ENCODE results near the gene MAP1LC3A. TPM values are rescaled to one million over a fixed set of nuclear protein-coding genes. Genes with fewer than 3 reads are reported as not detected.

The MAP1LC3A gene
- total RNA-seq, 1 donor from 2014 or later: 5.5 TPM

DNA sequence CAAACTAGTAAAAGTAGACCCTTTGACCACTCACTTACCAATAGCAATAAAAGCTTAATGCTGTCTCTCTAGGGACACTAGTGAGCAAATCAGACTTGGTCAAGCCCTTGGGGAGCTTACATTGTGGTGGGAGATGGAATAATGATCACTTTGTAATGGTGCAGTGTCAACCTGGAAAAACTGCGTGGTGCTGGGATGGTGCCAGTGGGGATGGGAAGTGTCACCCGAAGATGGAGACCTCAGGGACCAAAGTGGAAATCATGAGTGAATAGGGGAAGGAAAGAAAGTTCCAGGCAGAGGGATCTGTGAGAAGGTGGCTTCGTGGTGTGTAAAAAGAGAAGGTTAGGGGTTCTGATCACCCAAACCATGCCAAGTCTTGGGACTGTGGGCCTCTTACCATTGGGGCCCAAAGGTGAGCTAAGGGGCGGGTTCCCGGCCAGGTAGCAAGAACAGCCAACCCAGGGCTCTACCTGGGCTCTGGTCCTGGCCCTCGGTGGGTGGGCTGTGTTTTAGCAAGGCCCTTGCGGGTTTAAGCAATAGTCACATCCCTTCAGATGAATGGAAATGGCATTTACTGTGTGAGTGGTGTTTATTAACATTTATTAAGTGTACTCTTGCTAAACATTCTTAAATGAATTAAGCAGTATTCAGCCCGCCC, 26.8 kb upstream of the MAP1LC3A start:
- H3K4me3 Mint-ChIP-seq: no peak overlapping the region
- H3K9me3 Mint-ChIP-seq: no peaks in the 10 kb centered on the region
- H3K27ac ChIP-seq: no peak overlapping the region
- peaks cover 19% of the 10 kb centered on the region for H3K4me1 Mint-ChIP-seq
- H4K20me1 ChIP-seq (ENCODE audit: low read depth): peaks cover 48% of the 10 kb centered on the region
- no peaks in the 10 kb centered on the region for H3K4me1 ChIP-seq
- no peak overlapping the region for H3K4me3 ChIP-seq
- DNase-seq (ENCODE audit: low spot score): no peak
- TF ChIP-seq, protein P1, sequence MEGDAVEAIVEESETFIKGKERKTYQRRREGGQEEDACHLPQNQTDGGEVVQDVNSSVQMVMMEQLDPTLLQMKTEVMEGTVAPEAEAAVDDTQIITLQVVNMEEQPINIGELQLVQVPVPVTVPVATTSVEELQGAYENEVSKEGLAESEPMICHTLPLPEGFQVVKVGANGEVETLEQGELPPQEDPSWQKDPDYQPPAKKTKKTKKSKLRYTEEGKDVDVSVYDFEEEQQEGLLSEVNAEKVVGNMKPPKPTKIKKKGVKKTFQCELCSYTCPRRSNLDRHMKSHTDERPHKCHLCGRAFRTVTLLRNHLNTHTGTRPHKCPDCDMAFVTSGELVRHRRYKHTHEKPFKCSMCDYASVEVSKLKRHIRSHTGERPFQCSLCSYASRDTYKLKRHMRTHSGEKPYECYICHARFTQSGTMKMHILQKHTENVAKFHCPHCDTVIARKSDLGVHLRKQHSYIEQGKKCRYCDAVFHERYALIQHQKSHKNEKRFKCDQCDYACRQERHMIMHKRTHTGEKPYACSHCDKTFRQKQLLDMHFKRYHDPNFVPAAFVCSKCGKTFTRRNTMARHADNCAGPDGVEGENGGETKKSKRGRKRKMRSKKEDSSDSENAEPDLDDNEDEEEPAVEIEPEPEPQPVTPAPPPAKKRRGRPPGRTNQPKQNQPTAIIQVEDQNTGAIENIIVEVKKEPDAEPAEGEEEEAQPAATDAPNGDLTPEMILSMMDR (IDR thresholded peaks at IDR 0.05): no peak
- TF ChIP-seq EZH2 (IDR thresholded peaks at IDR 0.05) (no peak), EZH2phosphoT487 (IDR thresholded peaks at IDR 0.05) (no peak)
- H3K36me3 ChIP-seq: no peaks in the 10 kb centered on the region
- no peak overlapping the region for H3K4me2 ChIP-seq
- peaks cover 37% of the 10 kb centered on the region for H3K36me3 Mint-ChIP-seq
- H3K27ac Mint-ChIP-seq: no peak overlapping the region
- no peaks in the 10 kb centered on the region for H3K27me3 ChIP-seq
- no peak overlapping the region for H3K9ac ChIP-seq
- no peaks in the 10 kb centered on the region for H3K9me3 ChIP-seq (ENCODE audit: low read depth)
- H2AFZ ChIP-seq (replicated peaks): no peak overlapping the region
- H3K79me2 ChIP-seq (ENCODE audit: low read depth): peaks cover 4% of the 10 kb centered on the region
- H3K27me3 Mint-ChIP-seq (ENCODE audit: insufficient read depth, low read depth): peaks cover 2% of the 10 kb centered on the region
- H3F3A ChIP-seq (ENCODE audit: low read depth): no peaks in the 10 kb centered on the region

GRCh38 chr20:34532320-34532719, 26.2 kb upstream of the MAP1LC3A start:
- no peak overlapping the region for H3K4me3 Mint-ChIP-seq
- Histone ChIP-seq H3K36me3 (no peaks in the 10 kb centered on the region), H3K79me2 (ENCODE audit: low read depth) (peaks cover 4% of the 10 kb centered on the region)

GRCh38 chr20:34532756-34533155, 25.8 kb upstream of the MAP1LC3A start:
- DNase-seq (ENCODE audit: low spot score): no peak
- Histone ChIP-seq H3K79me2 (ENCODE audit: low read depth) (peaks cover 4% of the 10 kb centered on the region), H2AFZ (replicated peaks) (no peak overlapping the region), H4K20me1 (ENCODE audit: low read depth) (peaks cover 54% of the 10 kb centered on the region), H3K36me3 (no peaks in the 10 kb centered on the region), H3K4me1 (no peaks in the 10 kb centered on the region), H3K9ac (no peak overlapping the region), H3K4me3 (no peak overlapping the region), H3K27ac (no peak overlapping the region), H3K9me3 (ENCODE audit: low read depth) (no peaks in the 10 kb centered on the region), H3K4me2 (no peak overlapping the region), H3K27me3 (no peaks in the 10 kb centered on the region), H3F3A (ENCODE audit: low read depth) (no peaks in the 10 kb centered on the region)
- Mint-ChIP-seq H3K4me3 (no peak overlapping the region), H3K36me3 (peaks cover 38% of the 10 kb centered on the region), H3K27ac (no peak overlapping the region), H3K9me3 (no peaks in the 10 kb centered on the region), H3K4me1 (peaks cover 19% of the 10 kb centered on the region), H3K27me3 (ENCODE audit: insufficient read depth, low read depth) (peaks cover 2% of the 10 kb centered on the region)
- TF ChIP-seq EZH2phosphoT487 (IDR thresholded peaks at IDR 0.05) (no peak), EZH2 (IDR thresholded peaks at IDR 0.05) (no peak)
- TF ChIP-seq, protein P1 (IDR thresholded peaks at IDR 0.05): no peak

More at GRCh38 chr20:34532320-34532719, 26.2 kb upstream of the MAP1LC3A start:
- no peak overlapping the region for H3K27ac Mint-ChIP-seq
- Histone ChIP-seq H3K9ac (no peak overlapping the region), H3K9me3 (ENCODE audit: low read depth) (no peaks in the 10 kb centered on the region), H3K27me3 (no peaks in the 10 kb centered on the region), H4K20me1 (ENCODE audit: low read depth) (peaks cover 54% of the 10 kb centered on the region), H3K4me2 (no peak overlapping the region), H3F3A (ENCODE audit: low read depth) (no peaks in the 10 kb centered on the region), H2AFZ (replicated peaks) (no peak overlapping the region), H3K4me1 (no peaks in the 10 kb centered on the region), H3K27ac (no peak overlapping the region), H3K4me3 (no peak overlapping the region)
- peaks cover 19% of the 10 kb centered on the region for H3K4me1 Mint-ChIP-seq
- no peak for DNase-seq (ENCODE audit: low spot score)
- H3K9me3 Mint-ChIP-seq: no peaks in the 10 kb centered on the region
- peaks cover 36% of the 10 kb centered on the region for H3K36me3 Mint-ChIP-seq
- peaks cover 2% of the 10 kb centered on the region for H3K27me3 Mint-ChIP-seq (ENCODE audit: insufficient read depth, low read depth)
- no peak for TF ChIP-seq EZH2 (IDR thresholded peaks at IDR 0.05)
- TF ChIP-seq, protein P1 (IDR thresholded peaks at IDR 0.05): no peak
- no peak for TF ChIP-seq EZH2phosphoT487 (IDR thresholded peaks at IDR 0.05)

All from neural progenitor cell (in vitro differentiated cells).